Cardiac fibroblast (primary cell): ENCODE measurements around the gene THAP7.

ENCODE experiments used
- DNase-seq, 2 donors: peaks; one replicate each; pipeline versions ENCODE4 v3.0.0 to v3.0.0-alpha.2; 2010; ENCODE audit warnings: low read depth in 2 of 2
- H3K4me3 ChIP-seq, 2 donors: replicated peaks in 1 of 2; 1 replicate in 1 of 2; 2 replicates in 1 of 2; pipeline ENCODE4 v1.5.1; 2011; ENCODE audit warnings: low read depth in 2 of 2, low read length in 2 of 2, mild to moderate bottlenecking in 2 of 2, moderate library complexity in 1 of 2
- TF ChIP-seq, protein P1 (sequence below): IDR thresholded peaks from one replicate; pipeline ENCODE4 v1.5.1; 2011; ENCODE audit warnings: low read depth, mild to moderate bottlenecking, low read length, inconsistent platforms

The THAP7 gene

GRCh38 chr22:20956258-20957101 lies 45.4 kb downstream of the THAP7 start:
- TF ChIP-seq, protein P1, sequence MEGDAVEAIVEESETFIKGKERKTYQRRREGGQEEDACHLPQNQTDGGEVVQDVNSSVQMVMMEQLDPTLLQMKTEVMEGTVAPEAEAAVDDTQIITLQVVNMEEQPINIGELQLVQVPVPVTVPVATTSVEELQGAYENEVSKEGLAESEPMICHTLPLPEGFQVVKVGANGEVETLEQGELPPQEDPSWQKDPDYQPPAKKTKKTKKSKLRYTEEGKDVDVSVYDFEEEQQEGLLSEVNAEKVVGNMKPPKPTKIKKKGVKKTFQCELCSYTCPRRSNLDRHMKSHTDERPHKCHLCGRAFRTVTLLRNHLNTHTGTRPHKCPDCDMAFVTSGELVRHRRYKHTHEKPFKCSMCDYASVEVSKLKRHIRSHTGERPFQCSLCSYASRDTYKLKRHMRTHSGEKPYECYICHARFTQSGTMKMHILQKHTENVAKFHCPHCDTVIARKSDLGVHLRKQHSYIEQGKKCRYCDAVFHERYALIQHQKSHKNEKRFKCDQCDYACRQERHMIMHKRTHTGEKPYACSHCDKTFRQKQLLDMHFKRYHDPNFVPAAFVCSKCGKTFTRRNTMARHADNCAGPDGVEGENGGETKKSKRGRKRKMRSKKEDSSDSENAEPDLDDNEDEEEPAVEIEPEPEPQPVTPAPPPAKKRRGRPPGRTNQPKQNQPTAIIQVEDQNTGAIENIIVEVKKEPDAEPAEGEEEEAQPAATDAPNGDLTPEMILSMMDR, result no peak
- peak; percentile 20 to 22 for DNase-seq
- peak overlapping the region; percentile 64 to 78 for H3K4me3 ChIP-seq

- TF ChIP-seq, protein P1, result no peak
- H3K4me3 ChIP-seq, result no peak overlapping the region
- DNase-seq, result no peak
Measured at GRCh38 chr22:20955548-20955947, 46.4 kb downstream of the THAP7 start.

DNA sequence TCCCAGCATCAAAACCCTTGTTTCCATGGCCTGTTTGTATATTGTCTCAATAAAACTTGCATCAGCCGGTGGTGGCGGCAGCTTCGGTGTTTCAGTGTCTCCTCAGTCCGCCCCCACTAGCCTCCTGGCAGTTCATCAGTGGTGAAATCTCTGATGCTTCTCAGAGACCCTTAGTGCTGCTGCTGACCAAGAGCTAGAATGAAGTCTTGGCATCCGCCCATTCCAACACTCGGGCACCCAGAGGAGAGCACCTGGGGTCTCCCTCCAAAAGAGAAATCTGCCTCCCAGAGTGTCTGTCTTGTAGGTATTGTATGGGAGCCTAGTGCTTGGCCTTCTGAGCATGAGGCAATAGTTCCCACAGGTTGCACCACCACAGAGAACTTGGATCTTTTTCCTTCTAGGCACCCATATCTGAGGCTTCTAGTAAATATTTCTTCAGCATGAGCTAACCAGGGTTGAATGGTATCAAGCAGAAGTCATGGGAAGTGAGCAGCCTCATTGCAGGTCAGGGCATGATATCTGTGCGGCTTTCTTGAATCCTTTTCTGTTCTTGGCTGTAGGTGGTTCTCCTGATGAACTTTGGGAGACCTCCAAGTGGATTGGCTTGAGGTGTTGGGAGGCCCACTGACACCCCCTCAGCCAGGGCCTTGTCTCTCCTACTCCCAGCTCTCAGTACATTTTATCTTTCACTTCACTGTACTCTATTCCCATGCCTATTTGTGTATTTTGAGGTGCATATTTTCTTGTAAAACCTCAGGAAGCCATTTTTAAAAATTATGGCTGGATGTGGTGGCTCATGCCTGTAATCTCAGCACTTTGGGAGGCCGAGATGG lies 48.0 kb downstream of the THAP7 start:
- TF ChIP-seq, protein P1, result no peak
- no peak overlapping the region for H3K4me3 ChIP-seq
- peak; percentile 44 to 71 for DNase-seq

GRCh38 chr22:20953342-20953608 lies 48.6 kb downstream of the THAP7 start:
- TF ChIP-seq, protein P1, result no peak
- no peak for DNase-seq
- H3K4me3 ChIP-seq, result no peak overlapping the region

- TF ChIP-seq, protein P1, result no peak
- H3K4me3 ChIP-seq, result no peak overlapping the region
- no peak for DNase-seq
Measured at GRCh38 chr22:20952544-20953341, 49.2 kb downstream of the THAP7 start.

DNA sequence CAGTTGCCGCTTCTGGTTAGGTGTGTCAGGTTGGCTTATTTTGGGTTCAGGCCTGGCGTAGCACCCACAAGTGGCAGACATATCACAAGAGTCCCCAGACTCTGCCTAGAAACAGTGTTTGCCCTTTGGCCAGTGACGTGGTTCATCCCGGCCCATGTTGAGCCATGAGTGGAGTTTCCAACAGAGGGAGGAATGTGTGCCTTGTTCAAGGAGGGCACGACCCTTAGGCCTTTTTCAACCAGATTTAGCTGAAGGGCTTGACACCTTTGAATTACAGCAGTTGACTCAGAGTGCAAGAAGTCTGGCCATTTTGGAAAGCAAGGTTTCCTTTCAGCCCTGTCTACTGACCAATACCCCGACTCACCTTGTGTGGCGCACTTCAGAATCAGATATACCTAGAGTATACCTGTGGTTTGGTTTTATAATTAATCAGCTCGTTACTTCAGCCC lies 50.0 kb downstream of the THAP7 start:
- TF ChIP-seq, protein P1, result no peak
- DNase-seq, result no peak

More for the DNA sequence above, 50.0 kb downstream of the THAP7 start:
- no peak overlapping the region for H3K4me3 ChIP-seq
